Panc1 (cell line): ENCODE results near the gene EFCAB8. TPM values are rescaled to one million over a fixed set of nuclear protein-coding genes. Genes with fewer than 3 reads are reported as not detected.

Source experiments
- ATAC-seq: fragments of 200-7000 bp; cut with Tn5 transposase; 2 replicates; pipeline ENCODE4 v1.9.1; 2020; ENCODE audit warnings: mild to moderate bottlenecking, moderate library complexity
- BruUV-seq: library from RNA; stranded (reverse); fragments of 400-500 nt; replicated peaks from 2 replicates; lab custom pipeline; 2021; lab: Mats Ljungman, UMichigan
- CTCF ChIA-PET: fragments of 300-600 bp; sonication (Branson Sonifier 250); formaldehyde crosslinking; loops from one replicate; lab custom pipeline; 2022; ENCODE audit warnings: antibody characterized with exemption; lab: Charles Lee
- POLR2A ChIA-PET: fragments of 300-600 bp; sonication (Branson Sonifier 250); formaldehyde crosslinking; loops from one replicate; lab custom pipeline; 2022; ENCODE audit warnings: antibody characterized with exemption; lab: Charles Lee
- DNase-seq: peaks from one replicate; pipeline ENCODE4 v3.0.0-alpha.2; 2010; ENCODE audit warnings: low read depth, low spot score
- H3K27ac ChIP-seq: 2 replicates; pipeline ENCODE4 v1.5.1; 2011; ENCODE audit warnings: mild to moderate bottlenecking, low read length, inconsistent platforms
- H3K27me3 ChIP-seq: fragments of 200-500 bp; sonication (Bioruptor generic); 2 replicates; pipeline ENCODE4 v1.6.0; 2014; ENCODE audit warnings: low read length, inconsistent platforms; ENCODE audit not compliant: control insufficient read depth, insufficient read depth
- H3K36me3 ChIP-seq: fragments of 200-500 bp; sonication (Bioruptor generic); 2 replicates; pipeline ENCODE4 v1.5.1; 2014; ENCODE audit warnings: inconsistent platforms, mild to moderate bottlenecking, low read length, moderate library complexity; ENCODE audit not compliant: control insufficient read depth, insufficient read depth
- H3K4me1 ChIP-seq: 2 replicates; pipeline ENCODE4 v1.5.1; 2011; ENCODE audit warnings: inconsistent platforms, mild to moderate bottlenecking, low read length, moderate library complexity; ENCODE audit not compliant: control insufficient read depth, insufficient read depth
- H3K4me3 ChIP-seq, 2 experiments: 2 replicates each; pipeline ENCODE4 v1.5.1; 2011 to 2012; ENCODE audit warnings: low read depth in 2 of 2, low read length in 2 of 2, mild to moderate bottlenecking in 2 of 2, inconsistent platforms in 1 of 2, moderate library complexity in 1 of 2
- H3K9me3 ChIP-seq: fragments of 200-500 bp; sonication (Bioruptor generic); 2 replicates; pipeline ENCODE4 v1.5.1; 2014; ENCODE audit warnings: low read depth, mild to moderate bottlenecking, inconsistent platforms, low read length, moderate library complexity; ENCODE audit not compliant: control insufficient read depth, insufficient read depth
- POLR2AphosphoS5 ChIP-seq: IDR thresholded peaks from 2 replicates; pipeline ENCODE4 v1.6.1; 2012; ENCODE audit warnings: mild to moderate bottlenecking, low read depth, low read length, moderate library complexity
- SIN3A ChIP-seq: IDR thresholded peaks from 2 replicates; pipeline ENCODE4 v1.6.1; 2012; ENCODE audit warnings: low read depth, mild to moderate bottlenecking, low read length, moderate library complexity, borderline replicate concordance; ENCODE audit not compliant: insufficient read depth
- TCF7L2 ChIP-seq: IDR thresholded peaks from 2 replicates; pipeline ENCODE4 v1.6.1; 2011; ENCODE audit warnings: mild to moderate bottlenecking, low read depth, low read length, inconsistent platforms
- in situ Hi-C: cut with HindIII; loops from 2 replicates; pipeline ENCODE4 v1.10.0; 2016; ENCODE audit warnings: low sequenced_read_pairs, low pct_unique_long_range_greater_than_20kb
- intact Hi-C: fragments of 100-400 bp; cut with micrococcal nuclease; formaldehyde crosslinking; loops from one replicate; pipeline ENCODE4 v1.10.0; 2022; ENCODE audit not compliant: unreplicated experiment
- total RNA-seq: library from RNA; stranded (reverse); gene quantifications from one replicate; pipeline ENCODE4 v1.2.1, GENCODE V29; 2021; ENCODE audit not compliant: unreplicated experiment
- TF ChIP-seq, protein P1 (sequence below): fragments of 450-650 bp; IDR thresholded peaks from 2 replicates; pipeline ENCODE4 v1.5.1; 2017; ENCODE audit warnings: mild to moderate bottlenecking
- TF ChIP-seq, protein P2 (sequence below), 2 experiments: IDR thresholded peaks; 2 replicates each; pipeline ENCODE4 v1.6.1; 2011 to 2012; ENCODE audit warnings: low read depth in 2 of 2, control low read depth in 1 of 2, low read length in 1 of 2, mild to moderate bottlenecking in 1 of 2, moderate library complexity in 1 of 2; ENCODE audit not compliant: insufficient read depth in 1 of 2

Gene EFCAB8
- total RNA-seq, 1 experiment from 2014 or later = 1.1 TPM

DNA sequence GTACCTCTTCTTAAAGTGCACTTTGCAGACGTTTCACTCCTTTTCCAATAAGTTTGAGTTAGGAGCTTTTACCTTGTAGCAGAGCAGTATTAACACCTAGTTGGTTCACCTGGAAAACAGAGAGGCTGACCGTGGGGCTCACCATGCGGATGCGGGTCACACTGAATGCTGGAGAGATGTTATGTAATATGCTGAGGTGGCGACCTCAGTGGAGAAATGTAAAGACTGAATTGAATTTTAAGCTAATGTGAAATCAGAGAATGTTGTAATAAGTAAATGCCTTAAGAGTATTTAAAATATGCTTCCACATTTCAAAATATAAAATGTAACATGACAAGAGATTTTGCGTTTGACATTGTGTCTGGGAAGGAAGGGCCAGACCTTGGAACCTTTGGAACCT lies 9.9 kb upstream of the EFCAB8 start:
- TSS peak; percentile 42 for BruUV-seq
- no peak for DNase-seq
- Histone ChIP-seq H3K9me3 (no peaks in the 10 kb centered on the region), H3K36me3 (peaks cover 34% of the 10 kb centered on the region), H3K27ac (no peak overlapping the region), H3K27me3 (no peaks in the 10 kb centered on the region), H3K4me1 (no peaks in the 10 kb centered on the region), H3K4me3 (no peak overlapping the region)
- ChIA-PET CTCF (no interaction called here), POLR2A (no interaction called here)
- TF ChIP-seq SIN3A = no peak
- intact Hi-C loops = no loop called here
- in situ Hi-C loops = no loop called here
- no peak for ATAC-seq

DNA sequence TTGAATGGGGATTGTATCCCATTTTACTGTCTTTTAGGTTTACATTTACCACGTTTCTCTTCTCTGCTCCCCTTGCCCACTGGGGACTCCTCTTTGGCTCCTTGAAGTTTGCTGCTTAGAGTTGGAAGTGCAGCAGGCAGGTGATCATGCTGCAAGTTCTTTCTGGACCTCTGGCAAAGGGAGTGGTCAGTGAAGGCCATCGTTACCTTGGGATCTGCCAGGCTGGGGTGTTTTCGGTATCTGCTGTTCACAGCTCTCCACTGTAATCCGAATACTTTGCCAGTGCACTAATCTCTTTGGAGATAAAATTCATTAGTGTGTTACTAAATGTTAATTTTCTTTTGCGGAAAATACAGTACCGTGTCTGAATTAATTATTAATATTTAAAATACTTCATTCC lies 9.1 kb upstream of the EFCAB8 start:
- TF ChIP-seq, protein P1, sequence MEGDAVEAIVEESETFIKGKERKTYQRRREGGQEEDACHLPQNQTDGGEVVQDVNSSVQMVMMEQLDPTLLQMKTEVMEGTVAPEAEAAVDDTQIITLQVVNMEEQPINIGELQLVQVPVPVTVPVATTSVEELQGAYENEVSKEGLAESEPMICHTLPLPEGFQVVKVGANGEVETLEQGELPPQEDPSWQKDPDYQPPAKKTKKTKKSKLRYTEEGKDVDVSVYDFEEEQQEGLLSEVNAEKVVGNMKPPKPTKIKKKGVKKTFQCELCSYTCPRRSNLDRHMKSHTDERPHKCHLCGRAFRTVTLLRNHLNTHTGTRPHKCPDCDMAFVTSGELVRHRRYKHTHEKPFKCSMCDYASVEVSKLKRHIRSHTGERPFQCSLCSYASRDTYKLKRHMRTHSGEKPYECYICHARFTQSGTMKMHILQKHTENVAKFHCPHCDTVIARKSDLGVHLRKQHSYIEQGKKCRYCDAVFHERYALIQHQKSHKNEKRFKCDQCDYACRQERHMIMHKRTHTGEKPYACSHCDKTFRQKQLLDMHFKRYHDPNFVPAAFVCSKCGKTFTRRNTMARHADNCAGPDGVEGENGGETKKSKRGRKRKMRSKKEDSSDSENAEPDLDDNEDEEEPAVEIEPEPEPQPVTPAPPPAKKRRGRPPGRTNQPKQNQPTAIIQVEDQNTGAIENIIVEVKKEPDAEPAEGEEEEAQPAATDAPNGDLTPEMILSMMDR = no peak
- no peaks in the 10 kb centered on the region for H3K27me3 ChIP-seq
- CTCF ChIA-PET = no interaction called here
- DNase-seq = no peak
- H3K36me3 ChIP-seq = peaks cover 34% of the 10 kb centered on the region
- ATAC-seq = no peak
- H3K4me3 ChIP-seq = no peak overlapping the region
- POLR2A ChIA-PET = no interaction called here
- no peaks in the 10 kb centered on the region for H3K4me1 ChIP-seq
- in situ Hi-C loops (no loop called here), intact Hi-C loops (no loop called here)
- H3K27ac ChIP-seq = no peak overlapping the region
- H3K9me3 ChIP-seq = no peaks in the 10 kb centered on the region
- no TSS peak for BruUV-seq

DNA sequence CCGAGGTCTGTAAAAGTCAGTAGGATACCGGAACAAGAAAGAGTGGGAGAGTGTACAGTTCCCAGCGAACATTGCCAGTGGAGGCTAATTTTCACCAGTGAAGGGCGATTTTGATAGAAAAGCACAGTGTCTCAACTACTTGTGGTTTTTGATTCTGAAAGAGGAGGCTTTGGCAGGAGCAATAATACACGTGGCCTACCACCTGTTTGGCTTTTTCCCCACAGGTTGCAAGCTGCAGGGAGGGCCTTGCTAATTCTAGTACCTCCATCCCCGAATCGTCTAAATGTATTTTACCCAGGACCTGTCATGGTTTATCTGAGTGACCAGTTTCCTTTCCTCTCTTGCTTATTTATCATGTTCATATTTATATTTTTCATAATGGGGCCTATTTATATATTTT lies 3.3 kb upstream of the EFCAB8 start:
- peaks cover 4% of the 10 kb centered on the region for H3K36me3 ChIP-seq
- in situ Hi-C loops = no loop called here
- H3K27ac ChIP-seq = no peak overlapping the region
- H3K4me1 ChIP-seq = no peaks in the 10 kb centered on the region
- no TSS peak for BruUV-seq
- H3K4me3 ChIP-seq = no peak overlapping the region
- no peaks in the 10 kb centered on the region for H3K27me3 ChIP-seq
- intact Hi-C loops = no loop called here
- ChIA-PET CTCF (no interaction called here), POLR2A (no interaction called here)
- DNase-seq = no peak
- no peaks in the 10 kb centered on the region for H3K9me3 ChIP-seq
- no peak for ATAC-seq
- no peak for TF ChIP-seq SIN3A
- TF ChIP-seq, protein P1 = no peak
- TF ChIP-seq, protein P2, sequence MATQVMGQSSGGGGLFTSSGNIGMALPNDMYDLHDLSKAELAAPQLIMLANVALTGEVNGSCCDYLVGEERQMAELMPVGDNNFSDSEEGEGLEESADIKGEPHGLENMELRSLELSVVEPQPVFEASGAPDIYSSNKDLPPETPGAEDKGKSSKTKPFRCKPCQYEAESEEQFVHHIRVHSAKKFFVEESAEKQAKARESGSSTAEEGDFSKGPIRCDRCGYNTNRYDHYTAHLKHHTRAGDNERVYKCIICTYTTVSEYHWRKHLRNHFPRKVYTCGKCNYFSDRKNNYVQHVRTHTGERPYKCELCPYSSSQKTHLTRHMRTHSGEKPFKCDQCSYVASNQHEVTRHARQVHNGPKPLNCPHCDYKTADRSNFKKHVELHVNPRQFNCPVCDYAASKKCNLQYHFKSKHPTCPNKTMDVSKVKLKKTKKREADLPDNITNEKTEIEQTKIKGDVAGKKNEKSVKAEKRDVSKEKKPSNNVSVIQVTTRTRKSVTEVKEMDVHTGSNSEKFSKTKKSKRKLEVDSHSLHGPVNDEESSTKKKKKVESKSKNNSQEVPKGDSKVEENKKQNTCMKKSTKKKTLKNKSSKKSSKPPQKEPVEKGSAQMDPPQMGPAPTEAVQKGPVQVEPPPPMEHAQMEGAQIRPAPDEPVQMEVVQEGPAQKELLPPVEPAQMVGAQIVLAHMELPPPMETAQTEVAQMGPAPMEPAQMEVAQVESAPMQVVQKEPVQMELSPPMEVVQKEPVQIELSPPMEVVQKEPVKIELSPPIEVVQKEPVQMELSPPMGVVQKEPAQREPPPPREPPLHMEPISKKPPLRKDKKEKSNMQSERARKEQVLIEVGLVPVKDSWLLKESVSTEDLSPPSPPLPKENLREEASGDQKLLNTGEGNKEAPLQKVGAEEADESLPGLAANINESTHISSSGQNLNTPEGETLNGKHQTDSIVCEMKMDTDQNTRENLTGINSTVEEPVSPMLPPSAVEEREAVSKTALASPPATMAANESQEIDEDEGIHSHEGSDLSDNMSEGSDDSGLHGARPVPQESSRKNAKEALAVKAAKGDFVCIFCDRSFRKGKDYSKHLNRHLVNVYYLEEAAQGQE (IDR thresholded peaks at IDR 0.05; ENCODE audit: insufficient read depth in 1 of 2, low read depth in 2 of 2, low read length in 1 of 2) = no peak
- no peak for TF ChIP-seq TCF7L2
- no peak for TF ChIP-seq POLR2AphosphoS5
